KOPT-K1 (cell line): Measurements from ENCODE around the gene SLC6A13.
"Not testable (repeated sequence)": the region's sequence is repeated elsewhere in the genome, so short reads cannot be mapped to it uniquely, and the experiment has no call there.

Source experiments
- H3K27ac ChIP-seq: fragments of 200-600 bp; sonication (generic); 2 replicates; pipeline ENCODE4 v1.5.1; 2016; ENCODE audit warnings: antibody characterized with exemption, mild to moderate bottlenecking, low read depth, low read length; ENCODE audit not compliant: poor library complexity, severe bottlenecking
- H3K36me3 ChIP-seq: fragments of 200-600 bp; sonication (generic); 2 replicates; pipeline ENCODE4 v1.5.1; 2017; ENCODE audit warnings: antibody characterized with exemption, mild to moderate bottlenecking, low read length, moderate library complexity; ENCODE audit not compliant: insufficient read depth
- H3K9me3 ChIP-seq: fragments of 200-600 bp; sonication (generic); 2 replicates; pipeline ENCODE4 v1.5.1; 2017; ENCODE audit warnings: antibody characterized with exemption, low read length, mild to moderate bottlenecking; ENCODE audit not compliant: insufficient read depth, poor library complexity, severe bottlenecking

The SLC6A13 gene

GRCh38 chr12:194276-194675 is 68.4 kb downstream of the SLC6A13 start:
- H3K9me3 ChIP-seq: no peaks in the 10 kb centered on the region
- H3K27ac ChIP-seq: no peak overlapping the region
- H3K36me3 ChIP-seq: no peaks in the 10 kb centered on the region

- no peaks in the 10 kb centered on the region for H3K9me3 ChIP-seq
- no peaks in the 10 kb centered on the region for H3K36me3 ChIP-seq
- no peak overlapping the region for H3K27ac ChIP-seq
These were observed 69.4 kb downstream of the SLC6A13 start for GRCh38 chr12:193261-193660.

GRCh38 chr12:191541-191940 is 71.1 kb downstream of the SLC6A13 start:
- Histone ChIP-seq H3K27ac (no peak overlapping the region), H3K9me3 (no peaks in the 10 kb centered on the region)

DNA sequence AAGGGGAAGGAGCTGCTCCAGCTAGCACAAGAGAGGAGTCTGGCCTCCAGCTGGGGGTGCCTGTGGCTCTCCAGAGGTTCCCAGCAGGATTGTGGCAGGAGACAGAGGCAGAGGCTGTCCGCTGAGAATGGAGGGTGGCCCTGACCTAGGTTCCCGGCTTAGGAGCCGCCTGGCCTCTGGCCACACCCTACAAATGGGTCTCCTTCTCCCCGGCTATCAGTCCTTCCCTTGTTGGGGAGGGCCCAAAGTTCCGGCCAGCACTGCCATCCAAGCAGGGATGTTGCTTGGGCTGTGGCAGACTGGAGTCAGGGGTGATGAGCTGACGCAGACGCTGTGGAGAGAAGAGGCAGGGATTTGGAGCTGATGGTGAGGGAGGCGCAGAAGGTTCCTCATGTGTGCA is 71.8 kb downstream of the SLC6A13 start:
- Histone ChIP-seq H3K9me3 (no peaks in the 10 kb centered on the region), H3K36me3 (no peaks in the 10 kb centered on the region), H3K27ac (no peak overlapping the region)

More at GRCh38 chr12:191541-191940, 71.1 kb downstream of the SLC6A13 start:
- no peaks in the 10 kb centered on the region for H3K36me3 ChIP-seq

DNA sequence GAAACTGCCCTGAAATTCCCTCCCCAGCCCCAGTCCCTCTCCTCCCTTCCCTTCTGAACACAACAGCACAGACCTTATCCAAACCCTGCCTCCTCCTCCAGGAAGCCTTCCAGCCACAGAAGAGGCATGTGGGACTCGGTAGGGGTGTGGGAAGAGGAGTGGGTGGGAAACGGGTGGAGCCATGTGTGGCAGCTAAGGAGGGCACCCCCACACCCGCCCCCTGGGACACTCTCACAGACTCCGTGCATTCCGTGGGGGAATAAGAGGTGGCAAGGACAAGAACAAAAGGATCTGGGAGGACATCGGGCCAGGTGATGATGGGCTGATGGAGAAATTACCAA is 73.0 kb downstream of the SLC6A13 start:
- Histone ChIP-seq H3K36me3 (no peaks in the 10 kb centered on the region), H3K27ac (no peak overlapping the region), H3K9me3 (no peaks in the 10 kb centered on the region)

DNA sequence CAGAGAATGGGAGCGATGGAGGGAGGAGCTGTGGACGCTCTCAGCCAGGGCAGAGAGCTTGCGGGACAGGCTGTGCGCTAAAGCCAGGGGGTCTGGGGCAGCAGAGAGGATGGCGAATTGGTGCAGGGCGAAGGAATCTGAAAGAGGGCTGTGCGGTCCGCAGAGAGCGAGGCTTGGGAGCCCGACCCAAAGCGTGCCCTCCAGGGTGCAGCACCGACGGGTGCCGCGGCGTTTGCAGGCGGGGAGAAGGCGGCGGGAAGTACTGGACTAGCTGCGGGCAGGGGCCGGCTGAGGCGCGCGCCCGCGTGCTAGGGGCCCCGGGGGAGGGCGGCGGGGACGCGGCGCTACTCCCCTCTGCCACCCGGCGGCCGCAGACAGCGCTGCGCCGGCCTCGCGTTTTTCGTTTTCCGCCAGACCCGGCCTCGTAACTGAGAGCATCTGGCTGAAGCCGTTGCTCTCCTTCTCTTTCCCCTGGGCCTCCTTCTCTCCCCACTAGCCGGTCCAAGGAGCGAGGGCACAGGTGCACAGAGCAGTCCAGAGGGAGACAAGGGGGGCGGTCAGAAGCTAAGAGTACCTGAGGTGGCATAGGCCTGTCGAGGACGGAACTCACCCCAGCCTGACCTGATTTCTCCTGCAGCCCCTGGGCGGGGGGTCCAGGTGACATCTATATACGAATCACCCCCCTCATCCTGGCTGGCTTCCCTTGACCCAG is 73.6 kb downstream of the SLC6A13 start:
- no peaks in the 10 kb centered on the region for H3K36me3 ChIP-seq
- no peak overlapping the region for H3K27ac ChIP-seq
- H3K9me3 ChIP-seq: no peaks in the 10 kb centered on the region

DNA sequence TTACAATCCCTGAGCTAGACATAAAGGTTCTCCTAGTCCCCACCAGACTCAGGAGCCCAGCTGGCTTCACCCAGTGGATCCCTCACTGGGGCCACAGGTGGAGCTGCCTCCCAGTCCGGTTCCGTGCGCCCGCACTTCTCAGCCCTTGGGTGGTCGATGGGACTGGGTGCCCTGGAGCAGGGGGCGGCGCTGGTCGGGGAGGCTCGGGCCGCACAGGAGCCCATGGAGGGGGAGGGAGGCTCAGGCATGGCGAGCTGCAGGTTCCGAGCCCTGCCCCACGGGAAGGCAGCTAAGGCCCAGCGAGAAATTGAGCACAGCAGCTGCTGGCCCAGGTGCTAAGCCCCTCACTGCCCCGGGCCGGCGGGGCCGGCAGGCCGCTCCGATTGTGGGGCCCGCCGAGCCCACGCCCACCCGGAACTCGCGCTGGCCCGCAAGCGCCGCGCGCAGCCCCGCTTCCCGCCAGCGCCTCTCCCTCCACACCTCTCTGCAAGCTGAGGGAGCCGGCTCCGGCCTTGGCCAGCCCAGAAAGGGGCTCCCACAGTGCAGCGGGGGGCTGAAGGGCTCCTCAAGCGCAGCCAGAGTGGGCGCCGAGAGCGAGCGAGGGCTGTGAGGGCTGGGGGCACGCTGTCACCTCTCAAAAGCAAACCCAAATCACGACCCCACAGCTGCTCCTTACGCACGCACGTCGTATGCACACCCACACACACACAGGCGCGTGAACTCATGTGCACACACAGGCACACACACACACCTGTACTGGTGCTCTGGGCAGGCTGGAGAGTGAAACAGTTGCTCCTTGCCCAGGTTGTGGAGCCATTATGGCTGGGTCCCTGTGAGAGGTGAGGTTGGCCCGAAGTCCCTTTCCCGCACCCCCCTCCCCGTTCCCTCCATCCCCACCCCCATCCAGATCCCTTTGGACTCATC is 74.4 kb downstream of the SLC6A13 start:
- H3K36me3 ChIP-seq, H3K27ac ChIP-seq, H3K9me3 ChIP-seq: not testable (repeated sequence)

GRCh38 chr12:186006-186625 is 76.5 kb downstream of the SLC6A13 start:
- Histone ChIP-seq H3K36me3 (no peaks in the 10 kb centered on the region), H3K9me3 (no peaks in the 10 kb centered on the region), H3K27ac (no peak overlapping the region)

- Histone ChIP-seq H3K27ac (no peak overlapping the region), H3K36me3 (no peaks in the 10 kb centered on the region), H3K9me3 (no peaks in the 10 kb centered on the region)
These were observed 77.1 kb downstream of the SLC6A13 start for GRCh38 chr12:185576-185955.

DNA sequence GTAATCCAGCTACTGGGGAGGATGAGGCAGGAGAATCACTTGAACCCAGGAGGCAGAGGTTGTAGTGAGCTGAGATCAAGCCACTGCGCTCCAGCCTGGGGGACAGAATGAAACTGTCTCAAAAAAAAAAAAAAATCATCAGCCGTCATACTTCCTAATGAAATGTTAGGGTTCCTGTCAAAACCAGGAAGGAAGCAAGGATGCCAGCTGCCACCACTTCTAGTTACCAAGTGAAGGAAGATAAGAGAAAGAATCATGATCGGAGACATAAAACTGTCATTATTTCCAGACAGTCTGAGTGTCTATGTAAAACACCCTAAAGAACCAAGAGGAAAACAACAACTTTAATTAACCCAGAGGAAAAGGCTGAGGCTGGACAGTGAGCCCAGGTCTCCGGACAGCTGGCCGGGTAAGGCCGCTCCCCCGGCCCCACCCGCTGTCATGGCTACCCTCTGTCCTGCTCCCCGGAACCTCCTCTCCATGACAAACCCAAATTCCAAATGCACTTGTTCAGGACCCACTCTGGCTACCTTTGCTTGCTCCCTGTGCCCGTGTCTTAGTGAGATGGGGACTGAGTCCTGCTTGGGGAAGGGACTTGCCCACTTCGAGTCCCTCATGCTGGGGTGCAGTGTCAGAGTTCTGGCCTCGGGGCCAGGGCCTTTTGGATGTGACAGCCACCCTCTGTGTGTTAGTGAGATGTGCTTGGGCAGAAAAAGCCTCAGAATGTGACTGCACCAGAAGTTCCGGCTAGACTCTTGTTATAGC is 77.6 kb downstream of the SLC6A13 start:
- no peak overlapping the region for H3K27ac ChIP-seq
- H3K36me3 ChIP-seq: no peaks in the 10 kb centered on the region
- H3K9me3 ChIP-seq: no peaks in the 10 kb centered on the region

DNA sequence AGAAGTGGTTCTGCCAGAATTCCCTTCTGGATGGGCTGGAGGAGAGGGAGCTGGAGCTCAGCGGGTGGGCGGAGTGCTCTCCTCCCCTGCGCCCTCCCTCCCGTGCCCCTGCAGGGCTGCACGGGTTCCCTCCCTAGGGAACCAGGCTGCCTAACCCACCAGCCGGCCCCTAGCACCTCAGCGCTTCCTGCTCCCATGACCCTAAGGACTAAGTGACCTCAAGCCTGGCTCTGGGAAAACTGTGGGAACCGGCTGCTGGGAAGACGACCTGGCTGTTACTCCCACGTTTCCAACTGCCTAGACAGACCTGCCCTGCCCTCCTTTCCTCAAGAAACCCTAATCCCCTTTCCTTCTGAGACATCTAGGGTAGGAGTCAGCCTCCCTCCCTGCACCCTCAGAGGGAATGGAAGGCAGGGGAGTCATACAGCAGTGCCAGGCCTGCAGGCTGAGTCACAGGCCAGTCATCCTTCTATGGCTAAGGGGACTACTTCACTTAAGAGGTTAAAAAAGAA is 80.2 kb downstream of the SLC6A13 start:
- no peaks in the 10 kb centered on the region for H3K36me3 ChIP-seq
- no peaks in the 10 kb centered on the region for H3K9me3 ChIP-seq
- no peak overlapping the region for H3K27ac ChIP-seq

- Histone ChIP-seq H3K9me3 (no peaks in the 10 kb centered on the region), H3K27ac (no peak overlapping the region), H3K36me3 (no peaks in the 10 kb centered on the region)
These were observed 80.7 kb downstream of the SLC6A13 start for GRCh38 chr12:181921-182320.

DNA sequence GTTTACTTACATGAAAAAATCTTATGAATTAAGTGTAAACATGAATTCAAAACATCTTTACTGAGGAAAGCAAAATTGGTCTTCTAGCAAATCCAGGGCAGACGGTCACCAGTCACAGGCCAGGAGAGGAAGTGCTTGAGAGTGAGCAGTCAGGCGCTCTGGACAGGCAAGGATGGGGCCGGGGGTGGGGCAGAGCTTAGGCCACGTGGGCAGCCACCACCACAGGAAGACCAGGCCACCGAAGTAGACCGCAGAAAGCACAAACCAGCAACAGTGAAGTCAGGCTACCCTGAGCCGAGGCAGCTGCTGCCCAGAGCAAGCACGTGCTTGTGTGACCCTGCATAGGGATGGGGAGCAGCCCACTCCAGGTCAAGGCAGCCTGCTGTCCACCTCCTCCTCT is 82.2 kb downstream of the SLC6A13 start:
- no peaks in the 10 kb centered on the region for H3K9me3 ChIP-seq
- no peak overlapping the region for H3K27ac ChIP-seq

GRCh38 chr12:179885-180284 is 82.8 kb downstream of the SLC6A13 start:
- Histone ChIP-seq H3K36me3 (no peaks in the 10 kb centered on the region), H3K9me3 (no peaks in the 10 kb centered on the region), H3K27ac (no peak overlapping the region)

More for the DNA sequence above, 82.2 kb downstream of the SLC6A13 start:
- H3K36me3 ChIP-seq: no peaks in the 10 kb centered on the region
